GM12878 (cell line): ENCODE measurements around the gene ANKRD65. TPM values are rescaled to one million over a fixed set of nuclear protein-coding genes. Genes with fewer than 3 reads are reported as not detected.
A peak's percentile ranks its signal among the peaks of the same experiment; 100 is the strongest.

Experiments
- ATAC-seq: fragments of 200-7000 bp; cut with Tn5 transposase; 3 replicates; pipeline ENCODE4 v1.9.1; 2020; ENCODE audit warnings: mild to moderate bottlenecking, moderate library complexity
- BruUV-seq: library from RNA; stranded (reverse); fragments of 400-500 nt; replicated peaks from 2 replicates; lab custom pipeline; 2021; lab: Mats Ljungman, UMichigan
- CTCF ChIA-PET: fragments of 300-600 bp; sonication (Branson Sonifier 250); formaldehyde crosslinking; extraction: SDS; loops from one replicate; lab custom pipeline; 2021; ENCODE audit warnings: inconsistent platforms; lab: Yijun Ruan, JAX
- POLR2A ChIA-PET: fragments of 350-600 bp; formaldehyde crosslinking; extraction: SDS; loops from one replicate; lab custom pipeline; 2021; ENCODE audit warnings: inconsistent platforms; lab: Charles Lee
- RAD21 ChIA-PET: fragments of 300-600 bp; sonication (Branson Sonifier 250); formaldehyde crosslinking; loops from one replicate; lab custom pipeline; 2023; ENCODE audit warnings: antibody characterized with exemption; ENCODE audit not compliant: unreplicated experiment; lab: Charles Lee
- SMC1A ChIA-PET: fragments of 300-600 bp; sonication (Branson Sonifier 250); formaldehyde crosslinking; loops from one replicate; lab custom pipeline; 2023; ENCODE audit not compliant: unreplicated experiment, uncharacterized antibody; lab: Charles Lee
- DNase-seq: peaks from one replicate; pipeline ENCODE4 v3.0.0-alpha.2; 2011; ENCODE audit warnings: low read depth, low spot score
- FAIRE-seq: peaks from 3 replicates; lab custom pipeline; 2011; peaks lifted over from hg19 to GRCh38; lab: Jason Lieb, UNC
- H2AFZ ChIP-seq: 2 replicates; pipeline ENCODE4 v1.6.0; 2011; ENCODE audit warnings: low read depth, low read length, control low read depth; ENCODE audit not compliant: control insufficient read depth
- H3K27ac ChIP-seq: 2 replicates; pipeline ENCODE4 v1.5.1; 2011; ENCODE audit warnings: control low read depth; ENCODE audit not compliant: control insufficient read depth, insufficient read depth
- H3K27me3 ChIP-seq, 2 experiments: replicated peaks in 1 of 2; 2 replicates each; pipeline versions ENCODE4 v1.6.0 to v1.6.1; 2011; ENCODE audit warnings: low read length in 1 of 2; ENCODE audit not compliant: control insufficient read depth in 2 of 2, insufficient read depth in 2 of 2
- H3K36me3 ChIP-seq, 2 experiments: 2 replicates each; pipeline ENCODE4 v1.5.1; 2011; ENCODE audit warnings: low read length in 1 of 2; ENCODE audit not compliant: control insufficient read depth in 2 of 2, insufficient read depth in 2 of 2
- H3K4me1 ChIP-seq: 2 replicates; pipeline ENCODE4 v1.6.1; 2011; ENCODE audit warnings: mild to moderate bottlenecking, low read length, moderate library complexity, mixed read lengths; ENCODE audit not compliant: control insufficient read depth, insufficient read depth
- H3K4me2 ChIP-seq: 2 replicates; pipeline ENCODE4 v1.6.0; 2011; ENCODE audit warnings: control low read depth; ENCODE audit not compliant: control insufficient read depth, insufficient read depth
- H3K4me3 ChIP-seq: fragments of 200-600 bp; sonication (generic); 2 replicates; pipeline ENCODE4 v1.5.1; 2016
- H3K79me2 ChIP-seq: 2 replicates; pipeline ENCODE4 v1.6.0; 2011; ENCODE audit warnings: low read length; ENCODE audit not compliant: control insufficient read depth, insufficient read depth
- H3K9ac ChIP-seq: 2 replicates; pipeline ENCODE4 v1.8.0; 2011; ENCODE audit warnings: low read length, control low read depth, mixed read lengths; ENCODE audit not compliant: control insufficient read depth, insufficient read depth
- H3K9me3 ChIP-seq: replicated peaks from 3 replicates; pipeline ENCODE4 v1.5.1; 2011; ENCODE audit warnings: mild to moderate bottlenecking, low read length; ENCODE audit not compliant: control insufficient read depth, insufficient read depth
- H4K20me1 ChIP-seq: 2 replicates; pipeline ENCODE4 v1.6.0; 2011; ENCODE audit not compliant: control insufficient read depth, insufficient read depth
- BACH1 ChIP-seq: fragments of 450-650 bp; IDR thresholded peaks from 2 replicates; pipeline ENCODE4 v1.6.1; 2017; ENCODE audit warnings: mild to moderate bottlenecking, borderline replicate concordance
- BRCA1 ChIP-seq: IDR thresholded peaks from 2 replicates; pipeline ENCODE4 v1.6.1; 2011; ENCODE audit warnings: low read depth, low read length, improper control_type of control experiment
- CBFB ChIP-seq: IDR thresholded peaks from 2 replicates; pipeline ENCODE4 v1.6.1; 2016; ENCODE audit warnings: antibody characterized with exemption, low read depth
- E2F8 ChIP-seq: fragments of 450-650 bp; IDR thresholded peaks from 2 replicates; pipeline ENCODE4 v1.6.1; 2018; ENCODE audit warnings: mild to moderate bottlenecking, low read depth, moderate library complexity; ENCODE audit not compliant: partially characterized antibody
- IRF3 ChIP-seq: fragments of 450-650 bp; IDR thresholded peaks from 2 replicates; pipeline ENCODE4 v1.6.1; 2014; ENCODE audit warnings: mild to moderate bottlenecking
- MEF2A ChIP-seq: IDR thresholded peaks from 2 replicates; pipeline ENCODE4 v1.6.1; 2011; ENCODE audit warnings: low read depth, mild to moderate bottlenecking, low read length, moderate library complexity; ENCODE audit not compliant: insufficient read depth
- MEF2B ChIP-seq: fragments of 450-650 bp; IDR thresholded peaks from 2 replicates; pipeline ENCODE4 v1.6.1; 2018; ENCODE audit warnings: mild to moderate bottlenecking, moderate library complexity; ENCODE audit not compliant: partially characterized antibody, poor library complexity, severe bottlenecking
- PAX5 ChIP-seq: IDR thresholded peaks from 2 replicates; pipeline ENCODE4 v1.6.1; 2011; ENCODE audit warnings: low read depth, low read length, borderline replicate concordance
- RAD51 ChIP-seq: fragments of 450-650 bp; IDR thresholded peaks from 2 replicates; pipeline ENCODE4 v1.6.1; 2016; ENCODE audit warnings: moderate library complexity, mild to moderate bottlenecking, inconsistent platforms
- RFX5 ChIP-seq: IDR thresholded peaks from 2 replicates; pipeline ENCODE4 v1.6.1; 2011; ENCODE audit warnings: low read depth, low read length, improper control_type of control experiment
- STAT3 ChIP-seq: IDR thresholded peaks from 2 replicates; pipeline ENCODE4 v1.6.1; 2011; ENCODE audit warnings: low read depth, low read length, improper control_type of control experiment
- ZBED1 ChIP-seq: IDR thresholded peaks from 2 replicates; pipeline ENCODE4 v1.6.1; 2016; ENCODE audit warnings: borderline replicate concordance
- ZBTB11 ChIP-seq: fragments of 450-650 bp; formaldehyde crosslinking; IDR thresholded peaks from 2 replicates; pipeline ENCODE4 v1.5.0; 2022; ENCODE audit warnings: mild to moderate bottlenecking, missing genetic modification characterization
- ZNF274 ChIP-seq: IDR thresholded peaks from one replicate; pipeline ENCODE4 v1.8.0; 2011; ENCODE audit not compliant: insufficient read length, insufficient read depth
- WGBS: methylation state at CpG from one replicate; pipeline ENCODE4 v1.1.6; 2016; ENCODE audit warnings: low lambda C conversion rate; ENCODE audit not compliant: insufficient replicate concordance, insufficient coverage; ENCODE audit errors: missing lambda C conversion rate; 5-methylcytosine and 5-hydroxymethylcytosine counted together
- in situ Hi-C: fragments of 300-500 bp; cut with MboI; formaldehyde crosslinking; loops from 9 replicates; pipeline ENCODE4 v1.14.3; 2018; ENCODE audit warnings: mixed read lengths
- intact Hi-C: fragments of 100-400 bp; cut with micrococcal nuclease; formaldehyde crosslinking; loops from one replicate; pipeline ENCODE4 v1.14.2; 2022; ENCODE audit not compliant: unreplicated experiment
- polyA plus RNA-seq, 11 experiments: library from polyadenylated mRNA; depleted of rRNA in 4 of 11; unstranded in 6 of 11; stranded (reverse) in 5 of 11; fragments of >200 nt; fragmentation: Nextera tagmentation in 4 of 11; fragmentation: Illumina TruSeq in 1 of 11; extraction: Ambion mirVana in 4 of 11; extraction: Trizol in 1 of 11; gene quantifications; 1 replicate in 1 of 11; 2 replicates in 10 of 11; pipeline versions ENCODE4 v1.2.1 to v1.2.3, GENCODE V29; 2011 to 2016; ENCODE audit warnings: inconsistent platforms in 2 of 11, missing spikeins in 2 of 11, low read depth in 1 of 11
- total RNA-seq, 4 experiments: library from RNA; depleted of rRNA in 3 of 4; stranded (reverse); fragments of >200 nt in 3 of 4; fragmentation: Illumina TruSeq in 1 of 4; extraction: Trizol in 1 of 4; gene quantifications; 2 replicates each; pipeline versions ENCODE4 v1.2.1 to v1.2.3, GENCODE V29; 2013 to 2021

ANKRD65 gene
- total and polyA plus RNA-seq, 10 of the 15 experiments (the other 5 are each of a cell fraction or from before 2014, with no cell fraction given): 0.05 to 2.8 (median 0.37) TPM

- POLR2A ChIA-PET: interaction anchor here (0.6 to 1.1 kb wide), 2 partner anchors 66 to 93 kb away, joined by 3 read pairs; no protein-coding TSS in a partner anchor
- peak; percentile 73 for ATAC-seq
- Histone ChIP-seq H4K20me1 (no peaks in the 10 kb centered on the region), H3K9ac (peak overlapping the region; percentile 22), H3K4me3 (no peak overlapping the region), H3K4me1 (peaks cover 24% of the 10 kb centered on the region), H3K27ac (peak overlapping the region; percentile 42), H3K79me2 (peaks cover 30% of the 10 kb centered on the region), H2AFZ (peak overlapping the region; percentile 21; the same call in 1 of the 2 replicates), H3K9me3 (peaks cover 2% of the 10 kb centered on the region; the same call in 1 of the 3 replicates), H3K36me3 (peaks cover 0 to 3% of the 10 kb centered on the region in 2 experiments; a peak in 2 of 4 replicates), H3K27me3 (no peaks in the 10 kb centered on the region), H3K4me2 (peak overlapping the region; percentile 97)
- no peak for FAIRE-seq
- RAD21 ChIA-PET: interaction anchor here (0.7 to 1.5 kb wide), 5 partner anchors 24 to 132 kb away, joined by 3 to 6 read pairs (median 3); partner anchors contain the start of gene CCNL2
- WGBS: 23% methylated on average over 26 of the region's 26 CpGs
- no peak for DNase-seq
- intact Hi-C loops (loop anchor here (10.0 kb wide), 1 partner anchor 133 kb away; no protein-coding TSS in a partner anchor), in situ Hi-C loops (no loop called here)
- SMC1A ChIA-PET: interaction anchor here (0.9 to 1.8 kb wide), 7 partner anchors 24 to 387 kb away, joined by 3 to 5 read pairs (median 3); no protein-coding TSS in a partner anchor
- no TSS peak for BruUV-seq
- CTCF ChIA-PET: interaction anchor here (0.6 to 2.8 kb wide), 21 partner anchors 13 to 387 kb away, joined by 3 to 15 read pairs (median 6); partner anchors contain the start of genes AGRN, DVL1, MRPL20 and MXRA8
- TF ChIP-seq ZBTB11 (CRISPR knock-in tag) (no peak), RAD51 (no peak), RFX5 (no peak), MEF2B (no peak), BACH1 (peak; percentile 19; the same call in 1 of the 2 replicates), PAX5 (no peak), E2F8 (no peak), ZNF274 (no peak), MEF2A (no peak), BRCA1 (no peak), CBFB (no peak), IRF3 (no peak), STAT3 (no peak), ZBED1 (no peak)
Measured at GRCh38 chr1:1371746-1372711, 49.0 kb downstream of the ANKRD65 start.
